ENCODE measurements around the gene CGB5. TPM values are rescaled to one million over a fixed set of nuclear protein-coding genes. Genes with fewer than 3 reads are reported as not detected.
A peak's percentile ranks its signal among the peaks of the same experiment; 100 is the strongest.

CGB5 gene
- total RNA-seq, 1 experiment from 2014 or later, result not detected

GRCh38 chr19:48999481-49000325 is 43.9 kb upstream of the CGB5 start:
- no peak overlapping the region for H3K4me2 ChIP-seq (ENCODE audit: low read length)
- H3K36me3 ChIP-seq (ENCODE audit: low read depth, low read length), result peaks cover 6% of the 10 kb centered on the region
- no peaks in the 10 kb centered on the region for H3F3A ChIP-seq (ENCODE audit: low read length, unreplicated experiment)
- H3K79me2 ChIP-seq (ENCODE audit: low read length), result peaks cover 35% of the 10 kb centered on the region
- ATAC-seq, result peak; percentile 45; the same call in 1 of the 2 replicates
- DNase-seq, result peak; percentile 51
- POLR2A ChIA-PET (ENCODE audit: unreplicated experiment), result no interaction called here
- H3K27me3 ChIP-seq (ENCODE audit: low read length), result no peaks in the 10 kb centered on the region
- no peak overlapping the region for H2AFZ ChIP-seq (ENCODE audit: low read length)
- H3K9me3 ChIP-seq (ENCODE audit: low read length), result no peaks in the 10 kb centered on the region
- H3K9me2 ChIP-seq (replicated peaks; ENCODE audit: low read length), result no peaks in the 10 kb centered on the region
- CTCF ChIA-PET, result interaction anchor here (0.5 to 1.3 kb wide), 3 partner anchors 74 to 773 kb away, joined by 5 to 6 read pairs (median 6); no protein-coding TSS in a partner anchor
- H3K9ac ChIP-seq (ENCODE audit: low read length), result no peak overlapping the region
- TF ChIP-seq EZH2 (IDR thresholded peaks at IDR 0.05; ENCODE audit: low read length, unreplicated experiment) (no peak), CTCF (conservative IDR thresholded peaks at IDR 0.05; ENCODE audit: low read depth, low read length) (peak; percentile 68), EZH2phosphoT487 (IDR thresholded peaks at IDR 0.05; ENCODE audit: borderline replicate concordance, low read length) (no peak)
- H4K20me1 ChIP-seq (ENCODE audit: low read length), result 0 out of 2 replicates have a peak, but pooled peaks cover 4% of the 10 kb centered on the region
- no TSS peak for BruUV-seq (replicated peaks)
- no peak overlapping the region for H3K4me3 ChIP-seq (ENCODE audit: low read length)
- H3K27ac ChIP-seq (ENCODE audit: low read length), result no peak overlapping the region
- H3K4me1 ChIP-seq (ENCODE audit: insufficient read depth, low read length), result peaks cover 6% of the 10 kb centered on the region; the same call in 1 of the 2 replicates
- intact Hi-C loops (cut with micrococcal nuclease), result loop anchor here (10.0 kb wide), 1 partner anchor 75 kb away; the partner anchor contains the start of gene KCNA7

GRCh38 chr19:49004133-49004532 is 39.5 kb upstream of the CGB5 start:
- ChIA-PET CTCF (no interaction called here), POLR2A (ENCODE audit: unreplicated experiment) (no interaction called here)
- H3K27ac ChIP-seq (ENCODE audit: low read length), result no peak overlapping the region
- H4K20me1 ChIP-seq (ENCODE audit: low read length), result no peaks in the 10 kb centered on the region
- H3K9me3 ChIP-seq (ENCODE audit: low read length), result no peaks in the 10 kb centered on the region
- BruUV-seq (replicated peaks), result no TSS peak
- peaks cover 10% of the 10 kb centered on the region for H3K36me3 ChIP-seq (ENCODE audit: low read depth, low read length)
- H3K9ac ChIP-seq (ENCODE audit: low read length), result no peak overlapping the region
- no peak overlapping the region for H2AFZ ChIP-seq (ENCODE audit: low read length)
- no peaks in the 10 kb centered on the region for H3K9me2 ChIP-seq (replicated peaks; ENCODE audit: low read length)
- no peak for ATAC-seq
- H3F3A ChIP-seq (ENCODE audit: low read length, unreplicated experiment), result no peaks in the 10 kb centered on the region
- H3K4me3 ChIP-seq (ENCODE audit: low read length), result no peak overlapping the region
- H3K4me2 ChIP-seq (ENCODE audit: low read length), result no peak overlapping the region
- intact Hi-C loops (cut with micrococcal nuclease), result no loop called here
- no peaks in the 10 kb centered on the region for H3K79me2 ChIP-seq (ENCODE audit: low read length)
- H3K4me1 ChIP-seq (ENCODE audit: insufficient read depth, low read length), result no peaks in the 10 kb centered on the region
- no peaks in the 10 kb centered on the region for H3K27me3 ChIP-seq (ENCODE audit: low read length)
- DNase-seq, result no peak
- TF ChIP-seq EZH2phosphoT487 (IDR thresholded peaks at IDR 0.05; ENCODE audit: borderline replicate concordance, low read length), result no peak
- TF ChIP-seq CTCF (conservative IDR thresholded peaks at IDR 0.05; ENCODE audit: low read depth, low read length), result no peak
- TF ChIP-seq EZH2 (IDR thresholded peaks at IDR 0.05; ENCODE audit: low read length, unreplicated experiment), result no peak

Measured in PC-3 (cell line).